ENCODE measurements around the gene NDUFB1.

GRCh38 chr14:92143309-92143708 is 21.8 kb upstream of the NDUFB1 start:
- no peak for TF ChIP-seq GATA2 (IDR thresholded peaks at IDR 0.05; ENCODE audit: low read depth, low read length)
- no peak for TF ChIP-seq GATA3 (IDR thresholded peaks at IDR 0.05; ENCODE audit: low read depth, low read length)

Measured in SH-SY5Y (cell line).